ENCODE measurements around the gene TGFBR2. TPM values are rescaled to one million over a fixed set of nuclear protein-coding genes. Genes with fewer than 3 reads are reported as not detected.

Gene TGFBR2
- total RNA-seq, 2 experiments from 2014 or later, result 57.8 to 58.1 TPM

- CTCF ChIA-PET, result interaction anchor here (0.7 to 4.1 kb wide), 5 partner anchors 10 to 26 kb away, joined by 3 to 42 read pairs (median 3); no protein-coding TSS in a partner anchor
- Mint-ChIP-seq H3K4me3 (peak overlapping the region; percentile 63), H3K9me3 (no peaks in the 10 kb centered on the region), H3K36me3 (ENCODE audit: low read depth) (peaks cover 77% of the 10 kb centered on the region), H3K27me3 (ENCODE audit: low read depth) (no peaks in the 10 kb centered on the region), H3K4me1 (ENCODE audit: low read depth) (peaks cover 93% of the 10 kb centered on the region), H3K27ac (peak overlapping the region; percentile 98)
- intact Hi-C loops (cut with micrococcal nuclease), result no loop called here
- DNase-seq, result no peak
Measured at GRCh38 chr3:30632065-30632464, 25.7 kb downstream of the TGFBR2 start.

DNA sequence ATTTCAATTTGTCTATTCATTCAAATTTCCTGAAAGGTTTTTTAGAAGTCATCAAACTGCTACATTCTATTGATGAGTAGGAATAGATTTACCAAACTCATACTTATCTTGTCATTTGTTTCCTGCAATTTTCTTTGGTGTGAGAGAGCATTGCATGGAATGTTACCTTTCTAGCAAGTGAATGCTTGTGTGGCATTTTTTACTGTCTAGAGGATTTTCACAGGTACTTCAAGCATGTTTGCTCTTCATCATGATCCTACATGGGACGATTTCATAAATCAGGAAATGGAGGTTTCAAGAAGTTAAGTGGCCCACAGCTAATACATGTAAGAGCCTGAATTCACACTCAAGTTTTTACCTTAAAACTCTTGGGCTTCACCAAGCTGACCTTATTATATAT is 26.1 kb downstream of the TGFBR2 start:
- peaks cover 94% of the 10 kb centered on the region for H3K4me1 Mint-ChIP-seq (ENCODE audit: low read depth)
- CTCF ChIA-PET, result interaction anchor here (0.7 to 0.9 kb wide), 3 partner anchors 11 to 25 kb away, joined by 3 to 4 read pairs (median 3); no protein-coding TSS in a partner anchor
- H3K27ac Mint-ChIP-seq, result peak overlapping the region; percentile 98
- no peak for DNase-seq
- H3K4me3 Mint-ChIP-seq, result peak overlapping the region; percentile 62
- H3K27me3 Mint-ChIP-seq (ENCODE audit: low read depth), result no peaks in the 10 kb centered on the region
- no peaks in the 10 kb centered on the region for H3K9me3 Mint-ChIP-seq
- peaks cover 79% of the 10 kb centered on the region for H3K36me3 Mint-ChIP-seq (ENCODE audit: low read depth)
- intact Hi-C loops (cut with micrococcal nuclease), result no loop called here

DNA sequence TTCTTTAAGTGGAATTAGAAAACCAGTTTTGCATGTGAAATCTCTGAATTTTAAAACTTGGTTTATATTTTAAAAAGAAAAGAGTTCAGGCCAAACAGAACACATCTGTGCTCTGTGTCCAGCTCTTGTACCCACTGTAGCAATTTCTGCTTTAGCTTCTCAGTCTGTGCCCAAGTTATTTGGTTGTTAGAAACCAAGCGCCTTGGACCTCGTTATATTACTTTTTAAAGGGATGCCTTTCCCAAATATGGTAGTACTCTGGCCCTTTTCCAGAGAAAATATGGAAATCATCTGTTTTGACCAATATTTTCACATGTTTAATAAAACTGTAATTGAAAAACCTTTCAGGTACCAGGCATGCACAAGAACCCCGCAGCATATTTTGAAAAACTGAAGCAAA is 27.3 kb downstream of the TGFBR2 start:
- peak overlapping the region; percentile 98 for H3K27ac Mint-ChIP-seq
- H3K4me1 Mint-ChIP-seq (ENCODE audit: low read depth), result peaks cover 97% of the 10 kb centered on the region
- intact Hi-C loops (cut with micrococcal nuclease), result no loop called here
- H3K36me3 Mint-ChIP-seq (ENCODE audit: low read depth), result peaks cover 84% of the 10 kb centered on the region
- no peaks in the 10 kb centered on the region for H3K9me3 Mint-ChIP-seq
- H3K4me3 Mint-ChIP-seq, result no peak overlapping the region
- no peaks in the 10 kb centered on the region for H3K27me3 Mint-ChIP-seq (ENCODE audit: low read depth)
- no peak for DNase-seq
- CTCF ChIA-PET, result interaction anchor here (0.6 to 2.2 kb wide), 4 partner anchors 18 to 591 kb away, joined by 3 to 8 read pairs (median 5); no protein-coding TSS in a partner anchor

DNA sequence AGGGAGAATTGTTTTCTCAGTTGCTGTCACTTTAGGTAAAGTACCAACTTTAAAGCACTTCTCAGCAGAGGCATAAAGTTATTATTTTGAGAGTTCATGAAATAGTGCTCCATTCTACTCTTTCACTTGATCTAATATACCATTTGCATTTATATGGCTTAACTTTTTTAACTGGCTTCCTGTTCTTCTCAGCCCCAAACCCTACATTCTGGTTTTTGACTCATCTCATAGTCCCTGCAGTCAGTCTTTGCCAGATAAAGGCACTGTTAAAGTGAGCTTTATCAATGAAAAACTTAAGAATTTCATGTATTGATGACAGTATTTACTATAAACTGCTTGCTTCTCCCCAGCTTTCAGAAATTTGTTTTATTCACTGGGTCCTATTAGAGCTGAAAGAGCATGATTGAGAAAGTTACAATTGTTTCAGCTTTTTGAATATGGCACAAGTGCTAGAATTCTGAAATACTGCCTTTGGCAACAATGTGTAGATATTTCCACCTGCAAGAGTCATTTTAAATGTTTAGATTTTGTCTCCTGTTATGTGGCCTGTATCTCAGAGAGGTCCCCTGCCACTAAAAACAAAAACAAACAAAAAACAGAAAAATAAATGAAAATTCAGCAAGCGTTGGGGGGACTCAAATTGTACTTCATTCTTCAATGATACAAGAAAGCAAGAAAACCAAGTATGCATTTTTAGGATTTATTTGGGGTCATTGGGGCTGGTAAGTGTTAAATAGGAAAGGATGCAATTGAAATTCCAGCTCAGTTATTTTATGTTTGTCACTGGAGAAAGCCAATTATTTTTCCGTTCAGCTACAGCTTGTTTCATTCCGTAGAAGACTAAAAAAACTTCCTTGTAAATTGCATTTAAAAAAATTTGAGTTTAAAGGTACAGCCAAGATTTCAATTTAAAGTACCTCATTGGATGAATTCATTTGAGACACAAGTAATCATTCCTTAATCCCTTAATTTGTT is 28.6 kb downstream of the TGFBR2 start:
- H3K27ac Mint-ChIP-seq, result peak overlapping the region; percentile 98
- intact Hi-C loops (cut with micrococcal nuclease), result loop anchor here (1.0 kb wide), 1 partner anchor 9 kb away; no protein-coding TSS in a partner anchor
- CTCF ChIA-PET, result interaction anchor here (0.7 to 2.2 kb wide), 6 partner anchors 9 to 27 kb away, joined by 3 to 8 read pairs (median 4); no protein-coding TSS in a partner anchor
- H3K9me3 Mint-ChIP-seq, result no peaks in the 10 kb centered on the region
- peaks cover 97% of the 10 kb centered on the region for H3K4me1 Mint-ChIP-seq (ENCODE audit: low read depth)
- no peaks in the 10 kb centered on the region for H3K27me3 Mint-ChIP-seq (ENCODE audit: low read depth)
- H3K4me3 Mint-ChIP-seq, result peak overlapping the region; percentile 59
- H3K36me3 Mint-ChIP-seq (ENCODE audit: low read depth), result peaks cover 77% of the 10 kb centered on the region
- no peak for DNase-seq

DNA sequence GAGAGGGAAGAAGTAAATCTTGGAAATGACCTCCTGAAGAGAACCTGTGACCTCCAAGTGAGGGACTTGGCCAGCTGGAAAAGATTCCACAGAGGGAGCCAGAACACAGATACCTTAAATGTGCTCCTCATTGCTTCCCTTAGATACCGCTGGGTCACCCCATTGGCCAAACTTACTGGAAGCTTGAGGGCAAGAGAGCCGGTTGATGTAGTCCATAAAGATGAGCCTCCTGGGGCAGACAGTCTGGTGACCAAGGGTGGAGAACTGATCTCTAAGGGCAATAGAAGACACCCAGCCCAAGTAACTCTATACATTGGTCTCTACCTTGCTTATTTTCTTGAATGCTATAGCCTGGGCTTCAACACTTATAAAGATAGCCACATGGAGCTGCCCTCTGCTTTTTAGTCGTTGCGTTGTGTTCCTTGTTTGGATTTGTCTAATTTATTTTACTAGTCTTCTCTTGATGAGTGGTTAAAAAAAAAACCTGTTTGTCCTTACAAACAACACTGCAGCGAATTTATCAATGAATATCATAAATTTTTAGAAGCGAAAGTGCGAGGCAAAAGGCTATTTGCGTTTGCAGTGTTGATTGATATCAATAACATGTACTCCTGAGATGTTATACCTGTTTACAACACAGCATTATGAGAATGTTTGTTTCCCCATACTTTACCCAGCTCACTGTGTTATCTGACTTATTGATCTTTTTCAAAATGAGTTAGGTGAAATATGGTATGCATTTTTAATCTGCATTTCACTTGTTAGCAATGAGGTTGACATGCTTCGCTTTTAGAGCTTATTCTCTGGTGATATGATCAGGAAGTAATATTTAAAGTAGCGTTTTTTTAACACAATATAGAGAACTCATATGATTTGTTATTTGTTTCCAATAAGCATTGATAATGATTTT is 31.2 kb downstream of the TGFBR2 start:
- peak overlapping the region; percentile 59 for H3K4me3 Mint-ChIP-seq
- CTCF ChIA-PET, result interaction anchor here (0.9 to 1.0 kb wide), 3 partner anchors 10 to 55 kb away, joined by 3 to 5 read pairs (median 3); no protein-coding TSS in a partner anchor
- intact Hi-C loops (cut with micrococcal nuclease), result loop anchor here (1.0 kb wide), 1 partner anchor 9 kb away; no protein-coding TSS in a partner anchor
- H3K4me1 Mint-ChIP-seq (ENCODE audit: low read depth), result peaks cover 92% of the 10 kb centered on the region
- H3K27ac Mint-ChIP-seq, result peak overlapping the region; percentile 98
- no peak for DNase-seq
- H3K36me3 Mint-ChIP-seq (ENCODE audit: low read depth), result peaks cover 68% of the 10 kb centered on the region
- H3K27me3 Mint-ChIP-seq (ENCODE audit: low read depth), result no peaks in the 10 kb centered on the region
- H3K9me3 Mint-ChIP-seq, result no peaks in the 10 kb centered on the region

- H3K4me3 Mint-ChIP-seq, result peak overlapping the region; percentile 53
- intact Hi-C loops (cut with micrococcal nuclease), result no loop called here
- H3K9me3 Mint-ChIP-seq, result no peaks in the 10 kb centered on the region
- peaks cover 93% of the 10 kb centered on the region for H3K4me1 Mint-ChIP-seq (ENCODE audit: low read depth)
- H3K27ac Mint-ChIP-seq, result peak overlapping the region; percentile 98
- CTCF ChIA-PET, result interaction anchor here (0.7 to 1.6 kb wide), 4 partner anchors 17 to 29 kb away, joined by 3 to 5 read pairs (median 3); no protein-coding TSS in a partner anchor
- DNase-seq, result peak; percentile 37
- H3K27me3 Mint-ChIP-seq (ENCODE audit: low read depth), result no peaks in the 10 kb centered on the region
- peaks cover 64% of the 10 kb centered on the region for H3K36me3 Mint-ChIP-seq (ENCODE audit: low read depth)
Measured at GRCh38 chr3:30638685-30639412, 32.4 kb downstream of the TGFBR2 start.

DNA sequence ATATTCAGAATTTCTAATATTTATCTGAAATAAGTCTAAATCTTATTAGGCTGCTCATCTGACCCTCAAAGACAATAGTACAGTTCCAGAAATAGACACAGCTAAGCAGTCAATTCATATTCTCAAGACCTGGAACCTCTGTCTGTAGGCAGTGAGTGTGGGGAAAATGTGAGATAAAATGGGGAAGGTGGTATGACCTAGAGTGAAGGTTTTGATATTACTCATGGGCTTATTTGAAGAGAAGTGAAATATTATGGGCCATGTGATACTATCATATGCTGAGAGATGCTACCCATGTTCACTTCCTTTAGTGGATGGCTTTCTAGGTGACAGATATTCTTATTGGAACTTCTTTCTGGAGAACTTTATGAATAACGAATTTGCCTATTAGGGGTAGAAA is 33.5 kb downstream of the TGFBR2 start:
- intact Hi-C loops (cut with micrococcal nuclease), result loop anchor here (1.0 to 5.0 kb wide), 6 partner anchors 9 to 892 kb away; partner anchors contain the start of gene STT3B
- H3K4me1 Mint-ChIP-seq (ENCODE audit: low read depth), result peaks cover 93% of the 10 kb centered on the region
- peaks cover 64% of the 10 kb centered on the region for H3K36me3 Mint-ChIP-seq (ENCODE audit: low read depth)
- DNase-seq, result peak; percentile 46
- CTCF ChIA-PET, result interaction anchor here (0.7 to 1.6 kb wide), 3 partner anchors 11 to 20 kb away, joined by 3 read pairs; no protein-coding TSS in a partner anchor
- peak overlapping the region; percentile 98 for H3K27ac Mint-ChIP-seq
- H3K27me3 Mint-ChIP-seq (ENCODE audit: low read depth), result no peaks in the 10 kb centered on the region
- no peaks in the 10 kb centered on the region for H3K9me3 Mint-ChIP-seq
- peak overlapping the region; percentile 53 for H3K4me3 Mint-ChIP-seq

- no peak for DNase-seq
- CTCF ChIA-PET, result interaction anchor here (1.3 to 1.9 kb wide), 3 partner anchors 15 to 28 kb away, joined by 3 to 6 read pairs (median 3); no protein-coding TSS in a partner anchor
- Mint-ChIP-seq H3K27me3 (ENCODE audit: low read depth) (no peaks in the 10 kb centered on the region), H3K4me1 (ENCODE audit: low read depth) (peaks cover 93% of the 10 kb centered on the region), H3K4me3 (peak overlapping the region; percentile 53), H3K36me3 (ENCODE audit: low read depth) (peaks cover 64% of the 10 kb centered on the region), H3K27ac (peak overlapping the region; percentile 98), H3K9me3 (no peaks in the 10 kb centered on the region)
- intact Hi-C loops (cut with micrococcal nuclease), result loop anchor here (1.0 to 5.0 kb wide), 6 partner anchors 10 to 891 kb away; partner anchors contain the start of gene STT3B
Measured at GRCh38 chr3:30640851-30641250, 34.5 kb downstream of the TGFBR2 start.

GRCh38 chr3:30641416-30642251 is 35.2 kb downstream of the TGFBR2 start:
- peaks cover 67% of the 10 kb centered on the region for H3K36me3 Mint-ChIP-seq (ENCODE audit: low read depth)

DNA sequence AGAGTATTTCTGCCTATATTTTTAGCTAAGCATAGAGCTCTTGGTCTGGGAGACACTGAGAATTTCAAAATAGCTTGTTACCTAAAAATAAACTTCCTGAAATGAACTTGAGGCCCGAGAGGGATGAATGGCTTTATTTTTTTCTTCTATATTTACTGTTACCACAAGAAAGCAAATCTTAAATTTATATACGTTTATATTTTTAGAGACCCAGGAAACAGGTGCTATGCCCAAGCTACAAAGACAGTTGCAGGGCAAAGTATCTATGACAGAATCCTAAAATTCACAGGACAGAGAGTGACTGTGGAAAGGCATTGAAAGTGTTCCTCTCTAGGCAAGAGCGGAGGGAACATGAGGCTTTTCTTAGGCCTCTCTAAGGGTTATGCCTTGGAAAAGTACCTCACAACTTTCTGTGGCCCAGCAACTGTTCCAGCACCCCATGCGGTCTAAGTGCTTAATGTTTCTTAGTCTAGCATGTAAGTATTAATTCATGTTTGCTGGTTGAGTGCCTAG is 36.5 kb downstream of the TGFBR2 start:
- H3K36me3 Mint-ChIP-seq (ENCODE audit: low read depth), result peaks cover 66% of the 10 kb centered on the region
- peaks cover 92% of the 10 kb centered on the region for H3K4me1 Mint-ChIP-seq (ENCODE audit: low read depth)
- intact Hi-C loops (cut with micrococcal nuclease), result loop anchor here (5.0 kb wide), 1 partner anchor 889 kb away; the partner anchor contains the start of gene STT3B

More at GRCh38 chr3:30641416-30642251, 35.2 kb downstream of the TGFBR2 start:
- Mint-ChIP-seq H3K9me3 (no peaks in the 10 kb centered on the region), H3K4me1 (ENCODE audit: low read depth) (peaks cover 93% of the 10 kb centered on the region), H3K27me3 (ENCODE audit: low read depth) (no peaks in the 10 kb centered on the region), H3K4me3 (peak overlapping the region; percentile 52), H3K27ac (peak overlapping the region; percentile 98)
- no peak for DNase-seq
- CTCF ChIA-PET, result interaction anchor here (0.7 to 1.9 kb wide), 6 partner anchors 11 to 1735 kb away, joined by 3 to 6 read pairs (median 4); no protein-coding TSS in a partner anchor
- intact Hi-C loops (cut with micrococcal nuclease), result loop anchor here (5.0 kb wide), 1 partner anchor 891 kb away; the partner anchor contains the start of gene STT3B

More for the DNA sequence above, 36.5 kb downstream of the TGFBR2 start:
- peak overlapping the region; percentile 98 for H3K27ac Mint-ChIP-seq
- H3K4me3 Mint-ChIP-seq, result peak overlapping the region; percentile 56
- H3K9me3 Mint-ChIP-seq, result no peaks in the 10 kb centered on the region
- CTCF ChIA-PET, result interaction anchor here (0.7 to 1.9 kb wide), 7 partner anchors 11 to 49 kb away, joined by 3 to 6 read pairs (median 3); no protein-coding TSS in a partner anchor
- no peaks in the 10 kb centered on the region for H3K27me3 Mint-ChIP-seq (ENCODE audit: low read depth)
- no peak for DNase-seq

All from activated naive CD4-positive, alpha-beta T cell treated with anti-CD3 and anti-CD28 coated beads for 36 hours (primary cell).